ENCODE measurements around the gene RGS3.

- no peak for TF ChIP-seq PBX3 (CRISPR knock-in tag; IDR thresholded peaks at IDR 0.05)
- no peak for TF ChIP-seq CTCF (tag by site-specific recombination; IDR thresholded peaks at IDR 0.05)
- TF ChIP-seq ZNF645 (tag by site-specific recombination; IDR thresholded peaks at IDR 0.05) = no peak
- no peak for TF ChIP-seq IKZF3 (tag by site-specific recombination; IDR thresholded peaks at IDR 0.05)
- no peak for TF ChIP-seq YY1 (tag by site-specific recombination; IDR thresholded peaks at IDR 0.05)
- TF ChIP-seq SETDB1 (IDR thresholded peaks at IDR 0.05; ENCODE audit: insufficient read length, low read length) = no peak
- no peak for TF ChIP-seq HOXA7 (CRISPR knock-in tag; IDR thresholded peaks at IDR 0.05; ENCODE audit: borderline replicate concordance)
- TF ChIP-seq ZNF677 (tag by site-specific recombination; IDR thresholded peaks at IDR 0.05) = no peak
- no peak for TF ChIP-seq ZNF433 (tag by site-specific recombination; IDR thresholded peaks at IDR 0.05; ENCODE audit: low read depth)
- TF ChIP-seq ZNF362 (tag by site-specific recombination; IDR thresholded peaks at IDR 0.05) = no peak
- no peak for TF ChIP-seq ZNF549 (tag by site-specific recombination; IDR thresholded peaks at IDR 0.05)
Measured at GRCh38 chr9:113529336-113530009, 65.9 kb downstream of the RGS3 start.

Data from HEK293 (cell line).